HuH-7 (cell line): ENCODE results near the gene TNIK.

Source experiments
- DNase-seq: peaks from one replicate; pipeline ENCODE4 v3.0.0; 2011; ENCODE audit warnings: low spot score

Gene TNIK

GRCh38 chr3:171416666-171417065 is 43.5 kb downstream of the TNIK start:
- no peak for DNase-seq

GRCh38 chr3:171416061-171416460 is 44.1 kb downstream of the TNIK start:
- DNase-seq, result no peak

- DNase-seq, result no peak
Observed at GRCh38 chr3:171415070-171415469, 45.1 kb downstream of the TNIK start.

GRCh38 chr3:171412473-171412872 is 47.7 kb downstream of the TNIK start:
- DNase-seq, result no peak

GRCh38 chr3:171412054-171412453 is 48.2 kb downstream of the TNIK start:
- DNase-seq, result no peak

- DNase-seq, result no peak
Observed at GRCh38 chr3:171410186-171410585, 50.0 kb downstream of the TNIK start.

GRCh38 chr3:171407759-171408158 is 52.4 kb downstream of the TNIK start:
- no peak for DNase-seq

- no peak for DNase-seq
Observed at GRCh38 chr3:171404376-171404967, 55.7 kb downstream of the TNIK start.

GRCh38 chr3:171402281-171402680 is 57.9 kb downstream of the TNIK start:
- DNase-seq, result no peak

- no peak for DNase-seq
Observed at GRCh38 chr3:171401432-171401831, 58.8 kb downstream of the TNIK start.

- no peak for DNase-seq
Observed at GRCh38 chr3:171399842-171400241, 60.4 kb downstream of the TNIK start.

GRCh38 chr3:171398343-171398742 is 61.9 kb downstream of the TNIK start:
- DNase-seq, result no peak

- no peak for DNase-seq
Observed at GRCh38 chr3:171397089-171397488, 63.1 kb downstream of the TNIK start.

GRCh38 chr3:171396048-171396447 is 64.2 kb downstream of the TNIK start:
- no peak for DNase-seq

- DNase-seq, result peak; percentile 15
Observed at GRCh38 chr3:171393032-171393744, 67.0 kb downstream of the TNIK start.

GRCh38 chr3:171391432-171391831 is 68.8 kb downstream of the TNIK start:
- no peak for DNase-seq

GRCh38 chr3:171390051-171390941 is 69.9 kb downstream of the TNIK start:
- DNase-seq, result no peak

- DNase-seq, result no peak
Observed at GRCh38 chr3:171389491-171389890, 70.7 kb downstream of the TNIK start.

GRCh38 chr3:171388527-171388926 is 71.7 kb downstream of the TNIK start:
- no peak for DNase-seq

GRCh38 chr3:171387062-171387461 is 73.1 kb downstream of the TNIK start:
- DNase-seq, result no peak

GRCh38 chr3:171385086-171385485 is 75.1 kb downstream of the TNIK start:
- no peak for DNase-seq

GRCh38 chr3:171384101-171384891 is 75.9 kb downstream of the TNIK start:
- no peak for DNase-seq
